WTC11 (cell line): ENCODE measurements around the gene PCSK9.

Experiments used
- CTCF ChIP-seq: fragments of 200-600 bp; IDR thresholded peaks from 2 replicates; pipeline ENCODE4 v1.8.0; 2022; ENCODE audit warnings: antibody characterized with exemption
- E2F5 ChIP-seq: sonication (generic); formaldehyde crosslinking; IDR thresholded peaks from 2 replicates; pipeline ENCODE4 v1.8.1; 2022; ENCODE audit warnings: mild to moderate bottlenecking, moderate library complexity, missing genetic modification reagents
- GABPB1 ChIP-seq: sonication (generic); formaldehyde crosslinking; IDR thresholded peaks from 2 replicates; pipeline ENCODE4 v1.8.1; 2023; ENCODE audit warnings: mild to moderate bottlenecking, missing genetic modification reagents
- HMGA2 ChIP-seq: fragments of 250-450 bp; sonication (Bioruptor Pico); IDR thresholded peaks from 2 replicates; pipeline ENCODE4 v1.4.0; 2021; ENCODE audit warnings: mild to moderate bottlenecking, moderate library complexity
- MLX ChIP-seq: sonication (generic); formaldehyde crosslinking; IDR thresholded peaks from 2 replicates; pipeline ENCODE4 v1.8.1; 2023; ENCODE audit warnings: mild to moderate bottlenecking, missing genetic modification reagents, moderate library complexity
- USF2 ChIP-seq: sonication (generic); formaldehyde crosslinking; IDR thresholded peaks from 2 replicates; pipeline ENCODE4 v1.8.1; 2023; ENCODE audit warnings: mild to moderate bottlenecking, missing genetic modification reagents, moderate library complexity
- ZNF121 ChIP-seq: sonication (generic); formaldehyde crosslinking; IDR thresholded peaks from 2 replicates; pipeline ENCODE4 v1.8.0; 2023; ENCODE audit warnings: missing genetic modification reagents

GRCh38 chr1:55071477-55071876 lies 32.1 kb downstream of the PCSK9 start:
- TF ChIP-seq HMGA2 (CRISPR knock-in tag) = no peak
- no peak for TF ChIP-seq CTCF
- TF ChIP-seq GABPB1 (CRISPR knock-in tag) = no peak
- no peak for TF ChIP-seq MLX (CRISPR knock-in tag)
- TF ChIP-seq E2F5 (CRISPR knock-in tag) = no peak
- no peak for TF ChIP-seq ZNF121 (CRISPR knock-in tag)
- TF ChIP-seq USF2 = no peak
